Measurements from ENCODE around the gene CAPZB. TPM values are rescaled to one million over a fixed set of nuclear protein-coding genes. Genes with fewer than 3 reads are reported as not detected.

The CAPZB gene
- total RNA-seq, 4 donors from 2014 or later: 127 to 404 (median 136) TPM

DNA sequence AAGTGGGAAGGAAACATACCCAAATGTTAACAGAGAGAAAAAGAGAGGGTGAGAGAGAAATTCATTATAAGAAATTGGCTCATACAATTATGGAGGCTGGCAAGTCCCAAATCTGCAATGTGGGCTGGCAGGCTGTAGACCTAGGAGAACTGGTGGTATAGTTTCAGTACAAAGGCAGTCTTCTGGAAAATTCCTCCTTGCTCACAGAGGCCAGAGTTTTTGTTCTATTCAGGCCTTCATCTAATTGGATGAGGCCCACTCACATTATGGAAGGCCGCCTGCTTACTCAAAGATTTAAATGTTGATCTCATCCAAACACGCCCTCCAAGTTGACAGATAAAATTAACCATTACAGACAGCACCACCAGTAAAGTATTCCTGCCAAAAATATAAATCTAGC, 36.1 kb upstream of the CAPZB start:
- no peak for DNase-seq
- Histone ChIP-seq H3K4me3 (no peak overlapping the region), H3K36me3 (no peaks in the 10 kb centered on the region), H3K9me3 (peaks cover 0 to 3% of the 10 kb centered on the region in 2 donors), H3K27ac (no peak overlapping the region), H3K27me3 (no peaks in the 10 kb centered on the region), H3K4me1 (peaks cover 0 to 7% (median 0%) of the 10 kb centered on the region in 4 donors)
- 93 to 100% methylated on average over 2 of the region's 2 CpGs for WGBS, 2 donors (ENCODE audit: low coverage in 1 of 2)
- intact Hi-C loops (cut with DNase I; ENCODE audit: low total_unique reads) (no loop called here), in situ Hi-C loops (cut with MboI; ENCODE audit: low pct_ligation_motif_present in 1 of 4, low pct_unique_long_range_greater_than_20kb in 1 of 4, low sequenced_read_pairs in 3 of 4) (no loop called here)
- no peak for TF ChIP-seq POLR2A (IDR thresholded peaks at IDR 0.05)
- no peak for TF ChIP-seq EP300 (IDR thresholded peaks at IDR 0.05; ENCODE audit: low read depth)
- TF ChIP-seq, protein P1, sequence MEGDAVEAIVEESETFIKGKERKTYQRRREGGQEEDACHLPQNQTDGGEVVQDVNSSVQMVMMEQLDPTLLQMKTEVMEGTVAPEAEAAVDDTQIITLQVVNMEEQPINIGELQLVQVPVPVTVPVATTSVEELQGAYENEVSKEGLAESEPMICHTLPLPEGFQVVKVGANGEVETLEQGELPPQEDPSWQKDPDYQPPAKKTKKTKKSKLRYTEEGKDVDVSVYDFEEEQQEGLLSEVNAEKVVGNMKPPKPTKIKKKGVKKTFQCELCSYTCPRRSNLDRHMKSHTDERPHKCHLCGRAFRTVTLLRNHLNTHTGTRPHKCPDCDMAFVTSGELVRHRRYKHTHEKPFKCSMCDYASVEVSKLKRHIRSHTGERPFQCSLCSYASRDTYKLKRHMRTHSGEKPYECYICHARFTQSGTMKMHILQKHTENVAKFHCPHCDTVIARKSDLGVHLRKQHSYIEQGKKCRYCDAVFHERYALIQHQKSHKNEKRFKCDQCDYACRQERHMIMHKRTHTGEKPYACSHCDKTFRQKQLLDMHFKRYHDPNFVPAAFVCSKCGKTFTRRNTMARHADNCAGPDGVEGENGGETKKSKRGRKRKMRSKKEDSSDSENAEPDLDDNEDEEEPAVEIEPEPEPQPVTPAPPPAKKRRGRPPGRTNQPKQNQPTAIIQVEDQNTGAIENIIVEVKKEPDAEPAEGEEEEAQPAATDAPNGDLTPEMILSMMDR (IDR thresholded peaks at IDR 0.05): no peak
- TF ChIP-seq POLR2AphosphoS5 (IDR thresholded peaks at IDR 0.05): no peak

DNA sequence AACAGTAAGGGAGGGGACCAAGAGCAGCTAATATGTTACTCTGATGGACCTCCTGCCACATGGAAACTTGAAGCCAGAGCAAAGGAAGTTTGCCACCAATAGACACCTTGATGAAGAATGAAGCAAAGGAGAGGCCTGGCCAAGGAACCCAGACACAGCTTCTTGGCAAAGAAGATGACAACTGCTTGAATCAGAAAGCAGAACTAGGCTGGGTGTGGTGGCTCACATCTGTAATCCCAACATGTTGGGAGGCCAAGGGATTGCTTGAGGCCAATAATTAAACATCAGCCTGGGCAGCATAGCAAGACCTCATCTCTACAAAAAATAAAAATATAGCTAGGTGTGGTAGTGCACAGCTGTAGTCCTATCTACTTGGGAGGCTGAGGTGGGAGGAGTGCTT, 31.7 kb upstream of the CAPZB start:
- Histone ChIP-seq H3K27ac (no peak overlapping the region), H3K4me3 (no peak overlapping the region), H3K27me3 (no peaks in the 10 kb centered on the region), H3K9me3 (peaks cover 0 to 3% of the 10 kb centered on the region in 2 donors), H3K36me3 (no peaks in the 10 kb centered on the region), H3K4me1 (peaks cover 0 to 8% (median 3%) of the 10 kb centered on the region in 4 donors)
- TF ChIP-seq, protein P1 (IDR thresholded peaks at IDR 0.05): no peak
- TF ChIP-seq EP300 (IDR thresholded peaks at IDR 0.05; ENCODE audit: low read depth): no peak
- no peak for TF ChIP-seq POLR2A (IDR thresholded peaks at IDR 0.05)
- no peak for TF ChIP-seq POLR2AphosphoS5 (IDR thresholded peaks at IDR 0.05)
- intact Hi-C loops (cut with DNase I; ENCODE audit: low total_unique reads): no loop called here
- no peak for DNase-seq
- in situ Hi-C loops (cut with MboI; ENCODE audit: low pct_ligation_motif_present in 1 of 4, low pct_unique_long_range_greater_than_20kb in 1 of 4, low sequenced_read_pairs in 3 of 4): no loop called here

DNA sequence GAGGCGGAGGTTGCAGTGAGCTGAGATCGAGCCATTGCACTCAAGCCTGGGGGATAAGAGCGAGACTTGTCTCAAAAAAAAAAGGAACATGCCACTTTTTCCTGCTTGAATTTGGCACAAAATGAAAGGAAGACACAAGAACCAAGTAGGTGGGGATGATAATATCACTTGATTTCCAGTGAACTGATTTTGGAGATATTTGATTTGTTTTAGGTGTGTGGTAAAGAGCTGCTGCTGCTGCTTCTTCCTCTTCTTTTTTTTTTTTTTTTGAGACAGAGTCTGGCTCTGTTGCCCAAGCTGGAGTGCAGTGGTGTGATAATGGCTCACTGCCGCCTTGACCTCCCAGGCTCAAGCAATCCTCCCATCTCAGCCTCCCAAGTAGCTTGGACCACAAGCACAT, 29.9 kb upstream of the CAPZB start:
- H3K4me3 ChIP-seq: no peak overlapping the region
- TF ChIP-seq, protein P1 (IDR thresholded peaks at IDR 0.05): no peak
- no peak for TF ChIP-seq POLR2AphosphoS5 (IDR thresholded peaks at IDR 0.05)
- TF ChIP-seq POLR2A (IDR thresholded peaks at IDR 0.05): no peak
- TF ChIP-seq EP300 (IDR thresholded peaks at IDR 0.05; ENCODE audit: low read depth): no peak
- no peaks in the 10 kb centered on the region for H3K27me3 ChIP-seq
- in situ Hi-C loops (cut with MboI; ENCODE audit: low pct_ligation_motif_present in 1 of 4, low pct_unique_long_range_greater_than_20kb in 1 of 4, low sequenced_read_pairs in 3 of 4) (no loop called here), intact Hi-C loops (cut with DNase I; ENCODE audit: low total_unique reads) (no loop called here)
- peak overlapping the region; percentile 50 to 81 (median 64) for H3K27ac ChIP-seq
- WGBS, 2 donors (ENCODE audit: low coverage in 1 of 2): 83 to 91% methylated on average over 3 to 4 of the region's 4 CpGs
- DNase-seq: no peak
- no peaks in the 10 kb centered on the region for H3K36me3 ChIP-seq
- peaks cover 0 to 17% (median 3%) of the 10 kb centered on the region in 4 donors for H3K4me1 ChIP-seq
- H3K9me3 ChIP-seq: no peaks in the 10 kb centered on the region

DNA sequence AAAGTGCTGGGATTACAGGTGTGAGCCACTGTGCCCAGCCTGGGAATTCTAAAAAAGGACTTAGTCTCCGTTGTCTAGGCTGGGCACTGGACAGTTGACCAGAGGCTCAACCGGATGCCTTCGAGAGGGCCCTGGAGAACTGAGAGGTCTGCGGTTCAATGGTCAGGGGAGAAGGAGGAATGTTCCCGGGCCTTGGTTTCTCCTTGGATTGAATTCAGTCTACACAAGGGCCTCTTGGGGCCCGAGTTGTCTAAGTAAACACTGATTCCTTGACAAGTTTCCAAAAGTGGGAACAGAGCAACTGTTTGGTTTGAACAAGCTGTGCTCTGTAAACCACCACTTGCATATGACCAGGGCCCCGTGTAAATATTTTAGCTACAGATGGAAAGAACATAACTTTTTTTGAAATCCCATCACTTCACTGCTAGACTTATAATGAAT, 29.1 kb upstream of the CAPZB start:
- TF ChIP-seq POLR2A (IDR thresholded peaks at IDR 0.05) (no peak), POLR2AphosphoS5 (IDR thresholded peaks at IDR 0.05) (peak in 2 of 3 donors; percentile 59 to 64)
- Histone ChIP-seq H3K27ac (peak overlapping the region; percentile 49 to 81 (median 70)), H3K36me3 (no peaks in the 10 kb centered on the region), H3K4me3 (no peak overlapping the region), H3K9me3 (no peaks in the 10 kb centered on the region), H3K27me3 (no peaks in the 10 kb centered on the region), H3K4me1 (peaks cover 0 to 17% (median 3%) of the 10 kb centered on the region in 4 donors)
- in situ Hi-C loops (cut with MboI; ENCODE audit: low pct_ligation_motif_present in 1 of 4, low pct_unique_long_range_greater_than_20kb in 1 of 4, low sequenced_read_pairs in 3 of 4) (no loop called here), intact Hi-C loops (cut with DNase I; ENCODE audit: low total_unique reads) (no loop called here)
- WGBS, 2 donors (ENCODE audit: low coverage in 1 of 2): 66% methylated on average over 7 of the region's 7 CpGs; no CpG with 5 or more reads in 1 of the 2 donors
- DNase-seq: peak; percentile 22

DNA sequence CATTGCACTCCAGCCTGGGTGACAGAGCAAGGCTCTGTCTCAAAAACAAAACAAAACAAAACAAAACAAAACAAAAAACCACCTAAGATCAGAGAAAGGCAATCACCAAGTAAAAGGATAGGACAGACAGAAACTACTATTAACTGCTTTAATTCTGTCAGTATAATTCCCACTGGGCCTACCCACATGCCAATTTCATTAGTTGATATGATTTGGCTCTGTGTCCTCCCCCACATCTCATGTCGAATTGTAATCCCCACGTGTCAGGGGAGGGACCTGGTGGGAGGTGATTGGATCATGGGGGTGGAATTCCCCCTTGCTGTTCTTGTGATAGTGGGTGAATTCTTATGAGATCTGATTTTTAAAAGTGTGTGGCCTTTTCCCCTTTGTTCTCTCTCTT, 27.2 kb upstream of the CAPZB start:
- Histone ChIP-seq H3K27ac (no peak overlapping the region), H3K27me3 (no peaks in the 10 kb centered on the region)

More for the DNA sequence above, 27.2 kb upstream of the CAPZB start:
- in situ Hi-C loops (cut with MboI; ENCODE audit: low pct_ligation_motif_present in 1 of 4, low pct_unique_long_range_greater_than_20kb in 1 of 4, low sequenced_read_pairs in 3 of 4): no loop called here
- peaks cover 2 to 26% (median 4%) of the 10 kb centered on the region in 4 donors for H3K4me1 ChIP-seq
- no peak for DNase-seq
- no peak overlapping the region for H3K4me3 ChIP-seq
- no peak for TF ChIP-seq EP300 (IDR thresholded peaks at IDR 0.05; ENCODE audit: low read depth)
- TF ChIP-seq POLR2AphosphoS5 (IDR thresholded peaks at IDR 0.05): no peak
- no peak for TF ChIP-seq POLR2A (IDR thresholded peaks at IDR 0.05)
- TF ChIP-seq, protein P1 (IDR thresholded peaks at IDR 0.05): no peak
- no peaks in the 10 kb centered on the region for H3K36me3 ChIP-seq
- intact Hi-C loops (cut with DNase I; ENCODE audit: low total_unique reads): no loop called here
- WGBS, 2 donors (ENCODE audit: low coverage in 1 of 2): 65 to 88% methylated on average over 2 of the region's 2 CpGs
- H3K9me3 ChIP-seq: no peaks in the 10 kb centered on the region

All from transverse colon (tissue), 4 donors.